Activated naive CD8-positive, alpha-beta T cell treated with anti-CD3 and anti-CD28 coated beads, Interleukin-2, amount 50 U/mL, for 24 hours (primary cell): ENCODE results near the gene RIOX2.

Source experiments
- ATAC-seq: fragments of 150-1000 bp; cut with Tn5 transposase; one replicate; pipeline ENCODE4 v1.10.0; 2021
- DNase-seq: peaks from one replicate; pipeline ENCODE4 v3.0.0; 2021
- H3K27ac Mint-ChIP-seq: one replicate; pipeline ENCODE4 v1.8.0; 2021; ENCODE audit warnings: mild to moderate bottlenecking, mixed read lengths
- H3K27me3 Mint-ChIP-seq: one replicate; pipeline ENCODE4 v1.8.0; 2021; ENCODE audit warnings: mixed read lengths
- H3K36me3 Mint-ChIP-seq: one replicate; pipeline ENCODE4 v1.8.0; 2021; ENCODE audit warnings: low read depth, mixed read lengths
- H3K4me1 Mint-ChIP-seq: one replicate; pipeline ENCODE4 v1.8.0; 2021; ENCODE audit warnings: mixed read lengths
- H3K4me3 Mint-ChIP-seq: one replicate; pipeline ENCODE4 v1.8.0; 2021; ENCODE audit warnings: mild to moderate bottlenecking, moderate library complexity, mixed read lengths
- H3K9me3 Mint-ChIP-seq: one replicate; pipeline ENCODE4 v1.8.0; 2021; ENCODE audit warnings: mixed read lengths

Gene RIOX2

DNA sequence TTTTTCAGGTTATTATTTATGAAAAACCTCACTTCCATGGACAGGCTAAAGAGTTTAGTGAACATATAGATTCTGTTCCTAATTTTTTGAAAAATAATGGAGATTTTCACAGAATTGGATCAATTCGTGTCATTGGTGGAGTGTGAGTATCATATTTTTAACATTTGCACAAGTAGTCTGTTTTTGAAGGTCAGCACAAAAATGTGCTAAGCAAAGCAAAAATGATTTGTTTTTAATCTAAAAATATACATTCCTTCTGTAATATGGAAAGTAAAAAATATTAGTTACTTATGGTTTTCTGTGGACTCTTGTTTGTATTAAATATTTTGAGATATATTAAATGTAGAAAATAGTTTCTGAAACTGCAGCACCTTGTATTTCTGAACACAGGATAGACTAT is 79.4 kb downstream of the RIOX2 start:
- no peaks in the 10 kb centered on the region for H3K9me3 Mint-ChIP-seq
- DNase-seq (no peak), ATAC-seq (no peak)
- H3K36me3 Mint-ChIP-seq: peaks cover 5% of the 10 kb centered on the region
- no peaks in the 10 kb centered on the region for H3K27me3 Mint-ChIP-seq
- no peaks in the 10 kb centered on the region for H3K4me1 Mint-ChIP-seq
- H3K27ac Mint-ChIP-seq: no peak overlapping the region
- no peak overlapping the region for H3K4me3 Mint-ChIP-seq
